SU-DHL-6 (cell line): ENCODE measurements around the gene MARVELD1.

Experiments
- EZH2phosphoT487 ChIP-seq: fragments of 200-600 bp; sonication (generic), shearing (Covaris generic); conservative IDR thresholded peaks from 2 replicates; pipeline ENCODE4 v1.6.1; 2018; ENCODE audit warnings: mild to moderate bottlenecking, antibody characterized with exemption, low read length, moderate library complexity, mixed read lengths
- TF ChIP-seq, protein P1 (sequence below): fragments of 200-600 bp; sonication (generic); IDR thresholded peaks from one replicate; pipeline ENCODE4 v1.5.1; 2017; ENCODE audit warnings: antibody characterized with exemption, mild to moderate bottlenecking, low read length, moderate library complexity; ENCODE audit not compliant: insufficient read depth, poor library complexity, severe bottlenecking

DNA sequence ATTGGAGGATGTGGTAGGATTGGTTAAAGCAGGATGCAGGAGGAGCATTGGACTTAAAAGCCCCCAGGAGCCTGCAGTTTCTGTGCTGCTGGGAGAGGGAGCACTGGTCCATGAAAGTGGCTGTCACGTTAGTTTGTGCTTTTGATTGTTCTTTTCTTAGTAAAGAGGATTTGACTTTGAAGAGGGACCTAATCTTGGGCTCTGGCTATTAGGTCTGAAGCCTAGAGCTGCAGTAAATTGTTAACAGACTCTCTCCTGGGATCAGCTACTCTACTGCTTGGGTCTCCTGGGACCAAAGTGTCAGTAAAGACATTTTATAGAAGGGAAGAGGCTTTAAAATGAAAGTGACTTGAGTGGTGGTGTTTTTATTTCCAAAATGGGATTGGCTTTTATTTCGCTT lies 27.1 kb downstream of the MARVELD1 start:
- TF ChIP-seq, protein P1, sequence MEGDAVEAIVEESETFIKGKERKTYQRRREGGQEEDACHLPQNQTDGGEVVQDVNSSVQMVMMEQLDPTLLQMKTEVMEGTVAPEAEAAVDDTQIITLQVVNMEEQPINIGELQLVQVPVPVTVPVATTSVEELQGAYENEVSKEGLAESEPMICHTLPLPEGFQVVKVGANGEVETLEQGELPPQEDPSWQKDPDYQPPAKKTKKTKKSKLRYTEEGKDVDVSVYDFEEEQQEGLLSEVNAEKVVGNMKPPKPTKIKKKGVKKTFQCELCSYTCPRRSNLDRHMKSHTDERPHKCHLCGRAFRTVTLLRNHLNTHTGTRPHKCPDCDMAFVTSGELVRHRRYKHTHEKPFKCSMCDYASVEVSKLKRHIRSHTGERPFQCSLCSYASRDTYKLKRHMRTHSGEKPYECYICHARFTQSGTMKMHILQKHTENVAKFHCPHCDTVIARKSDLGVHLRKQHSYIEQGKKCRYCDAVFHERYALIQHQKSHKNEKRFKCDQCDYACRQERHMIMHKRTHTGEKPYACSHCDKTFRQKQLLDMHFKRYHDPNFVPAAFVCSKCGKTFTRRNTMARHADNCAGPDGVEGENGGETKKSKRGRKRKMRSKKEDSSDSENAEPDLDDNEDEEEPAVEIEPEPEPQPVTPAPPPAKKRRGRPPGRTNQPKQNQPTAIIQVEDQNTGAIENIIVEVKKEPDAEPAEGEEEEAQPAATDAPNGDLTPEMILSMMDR, result no peak
- no peak for TF ChIP-seq EZH2phosphoT487
